HepG2 (cell line): ENCODE measurements around the gene SLCO2A1. TPM values are rescaled to one million over a fixed set of nuclear protein-coding genes. Genes with fewer than 3 reads are reported as not detected.

Experiments
- ATAC-seq: fragments of 200-7000 bp; cut with Tn5 transposase; 3 replicates; pipeline ENCODE4 v1.9.1; 2020; ENCODE audit warnings: mild to moderate bottlenecking, moderate library complexity
- BruUV-seq: library from RNA; stranded (reverse); fragments of 400-500 nt; replicated peaks from 2 replicates; lab custom pipeline; 2021; lab: Mats Ljungman, UMichigan
- CTCF ChIA-PET: fragments of 300-600 bp; formaldehyde crosslinking; extraction: SDS; loops from one replicate; lab custom pipeline; 2021; ENCODE audit warnings: low total read pairs, inconsistent platforms, low intra/inter-chr PET ratio; lab: Yijun Ruan, JAX
- POLR2A ChIA-PET: fragments of 350-600 bp; sonication (Branson Sonifier 250); formaldehyde crosslinking; loops from one replicate; lab custom pipeline; 2020; ENCODE audit warnings: antibody characterized with exemption, inconsistent platforms; lab: Yijun Ruan, JAX
- DNase-seq: peaks from one replicate; pipeline ENCODE4 v3.0.0-alpha.2; 2015; ENCODE audit warnings: low spot score
- FAIRE-seq: peaks from 3 replicates; lab custom pipeline; 2011; peaks lifted over from hg19 to GRCh38; lab: Jason Lieb, UNC
- H2AFZ ChIP-seq: one replicate; pipeline ENCODE4 v1.6.1; 2011; ENCODE audit warnings: low read length, inconsistent platforms
- H3K27ac ChIP-seq: fragments of 300-600 bp; 3 replicates; pipeline ENCODE4 v1.8.0; 2011; ENCODE audit warnings: mixed run types, mild to moderate bottlenecking, mixed read lengths, low read length, inconsistent platforms; ENCODE audit not compliant: insufficient read depth; ENCODE audit errors: extremely low read length
- H3K27me3 ChIP-seq, 2 experiments: fragments of 200-600 bp in 1 of 2; 2 replicates in 1 of 2; 3 replicates in 1 of 2; pipeline versions ENCODE4 v1.6.0 to v1.8.0; 2011; ENCODE audit warnings: low read length in 2 of 2, mild to moderate bottlenecking in 2 of 2, moderate library complexity in 2 of 2, inconsistent platforms in 1 of 2; ENCODE audit not compliant: insufficient read depth in 2 of 2, control insufficient read depth in 1 of 2
- H3K36me3 ChIP-seq, 2 experiments: fragments of 200-600 bp in 1 of 2; replicated peaks in 1 of 2; 2 replicates in 1 of 2; 3 replicates in 1 of 2; pipeline versions ENCODE4 v1.5.1 to v1.8.0; 2011; ENCODE audit warnings: low read length in 2 of 2, inconsistent platforms in 1 of 2; ENCODE audit not compliant: insufficient read depth in 2 of 2, control insufficient read depth in 1 of 2
- H3K4me1 ChIP-seq: 2 replicates; pipeline ENCODE4 v1.5.1; 2012; ENCODE audit warnings: low read length, inconsistent platforms; ENCODE audit not compliant: insufficient read depth
- H3K4me2 ChIP-seq: 2 replicates; pipeline ENCODE4 v1.6.0; 2011; ENCODE audit warnings: low read depth, low read length, inconsistent platforms
- H3K4me3 ChIP-seq, 3 experiments: fragments of 200-600 bp in 1 of 3; sonication (generic), shearing (Covaris generic) in 1 of 3; replicated peaks in 1 of 3; 2 replicates each; pipeline ENCODE4 v1.5.1; 2011 to 2016; ENCODE audit warnings: low read length in 3 of 3, inconsistent platforms in 2 of 3, low read depth in 2 of 3, mild to moderate bottlenecking in 2 of 3, control low read depth in 1 of 3, mixed read lengths in 1 of 3; ENCODE audit not compliant: insufficient read depth in 1 of 3
- H3K79me2 ChIP-seq: one replicate; pipeline ENCODE4 v1.6.1; 2011; ENCODE audit warnings: low read length, inconsistent platforms; ENCODE audit not compliant: insufficient read depth
- H3K9ac ChIP-seq: 2 replicates; pipeline ENCODE4 v1.6.0; 2011; ENCODE audit warnings: mild to moderate bottlenecking, low read depth, low read length, inconsistent platforms; ENCODE audit not compliant: insufficient read depth
- H3K9me3 ChIP-seq: 2 replicates; pipeline ENCODE4 v1.5.1; 2012; ENCODE audit warnings: mild to moderate bottlenecking, low read length
- H4K20me1 ChIP-seq: 2 replicates; pipeline ENCODE4 v1.6.0; 2011; ENCODE audit warnings: inconsistent platforms, mild to moderate bottlenecking, low read length, moderate library complexity; ENCODE audit not compliant: insufficient read depth
- ARID3A ChIP-seq: IDR thresholded peaks from 2 replicates; pipeline ENCODE4 v1.6.1; 2012; ENCODE audit warnings: low read depth, low read length, improper control_type of control experiment
- ATF5 ChIP-seq: sonication (generic); formaldehyde crosslinking; IDR thresholded peaks from 2 replicates; pipeline ENCODE4 v1.4.0; 2020; ENCODE audit warnings: mild to moderate bottlenecking, low read depth, missing genetic modification reagents
- CENPT ChIP-seq: sonication (generic); formaldehyde crosslinking; IDR thresholded peaks from 2 replicates; pipeline ENCODE4 v1.8.0; 2022; ENCODE audit warnings: low read depth, mild to moderate bottlenecking, moderate library complexity, missing genetic modification reagents
- EEA1 ChIP-seq: sonication (generic); formaldehyde crosslinking; IDR thresholded peaks from 2 replicates; pipeline ENCODE4 v1.5.1; 2020; ENCODE audit warnings: mild to moderate bottlenecking, missing genetic modification reagents, borderline replicate concordance
- FOSL1 ChIP-seq: sonication (generic); formaldehyde crosslinking; IDR thresholded peaks from 2 replicates; pipeline ENCODE4 v1.9.0; 2021; ENCODE audit warnings: missing genetic modification reagents, borderline replicate concordance
- GABPB1 ChIP-seq: IDR thresholded peaks from 2 replicates; pipeline ENCODE4 v1.6.1; 2016; ENCODE audit warnings: mild to moderate bottlenecking, missing genetic modification reagents, moderate library complexity, missing compliant biosample characterization
- HDAC1 ChIP-seq: sonication (generic); formaldehyde crosslinking; IDR thresholded peaks from 2 replicates; pipeline ENCODE4 v1.5.1; 2020; ENCODE audit warnings: mild to moderate bottlenecking, missing genetic modification reagents
- HOXA5 ChIP-seq: sonication (generic); formaldehyde crosslinking; IDR thresholded peaks from 2 replicates; pipeline ENCODE4 v1.4.0; 2020; ENCODE audit warnings: missing genetic modification reagents
- JUNB ChIP-seq: sonication (generic); formaldehyde crosslinking; IDR thresholded peaks from 2 replicates; pipeline ENCODE4 v1.8.0; 2022; ENCODE audit warnings: missing genetic modification reagents, mild to moderate bottlenecking, borderline replicate concordance
- MXD4 ChIP-seq: IDR thresholded peaks from 2 replicates; pipeline ENCODE4 v1.6.1; 2016; ENCODE audit warnings: mild to moderate bottlenecking, missing biosample characterization, missing genetic modification reagents
- PITX1 ChIP-seq: sonication (generic); formaldehyde crosslinking; IDR thresholded peaks from 2 replicates; pipeline ENCODE4 v1.5.1; 2020; ENCODE audit warnings: mild to moderate bottlenecking, missing genetic modification reagents
- SOX5 ChIP-seq: IDR thresholded peaks from 2 replicates; pipeline ENCODE4 v1.6.1; 2016; ENCODE audit warnings: borderline replicate concordance
- TCF7 ChIP-seq: sonication (generic); IDR thresholded peaks from 2 replicates; pipeline ENCODE4 v1.6.1; 2016; ENCODE audit warnings: antibody characterized with exemption, low read depth
- TP53 ChIP-seq: sonication (generic); formaldehyde crosslinking; conservative IDR thresholded peaks from 2 replicates; pipeline ENCODE4 v1.4.0; 2020; ENCODE audit warnings: missing genetic modification reagents
- ZNF282 ChIP-seq: fragments of 450-650 bp; IDR thresholded peaks from 2 replicates; pipeline ENCODE4 v1.6.1; 2018; ENCODE audit not compliant: partially characterized antibody
- ZNF292 ChIP-seq: sonication (generic); formaldehyde crosslinking; IDR thresholded peaks from 2 replicates; pipeline ENCODE4 v1.8.1; 2022; ENCODE audit warnings: mild to moderate bottlenecking, low read depth, missing genetic modification reagents, borderline replicate concordance
- ZNF768 ChIP-seq: sonication (generic); formaldehyde crosslinking; IDR thresholded peaks from 2 replicates; pipeline ENCODE4 v1.4.0; 2020; ENCODE audit warnings: missing genetic modification reagents
- ZNF891 ChIP-seq: sonication (generic); formaldehyde crosslinking; IDR thresholded peaks from 2 replicates; pipeline ENCODE4 v1.5.0; 2020; ENCODE audit warnings: mild to moderate bottlenecking, missing genetic modification reagents
- WGBS: methylation state at CpG from one replicate; pipeline ENCODE4 v1.1.6; 2017; ENCODE audit warnings: low lambda C conversion rate; 5-methylcytosine and 5-hydroxymethylcytosine counted together
- in situ Hi-C: cut with HindIII; loops from 2 replicates; pipeline ENCODE4 v1.10.0; 2017; ENCODE audit warnings: low pct_unique_long_range_greater_than_20kb; ENCODE audit not compliant: extremely low pct_ligation_motif_present
- intact Hi-C: fragments of 100-400 bp; cut with micrococcal nuclease; formaldehyde crosslinking; loops from one replicate; pipeline ENCODE4 v1.10.0; 2022; ENCODE audit not compliant: unreplicated experiment
- polyA plus RNA-seq, 8 experiments: library from polyadenylated mRNA; depleted of rRNA in 3 of 8; stranded (reverse) in 7 of 8; unstranded in 1 of 8; fragments of >200 nt; fragmentation: Illumina TruSeq in 4 of 8; extraction: Trizol in 4 of 8; gene quantifications; 2 replicates each; pipeline versions ENCODE4 v1.2.1 to v1.2.3, GENCODE V29; 2011 to 2016; ENCODE audit warnings: low read depth in 4 of 8, missing spikeins in 1 of 8, mixed read lengths in 1 of 8; ENCODE audit not compliant: insufficient read depth in 1 of 8
- total RNA-seq, 5 experiments: library from RNA; depleted of rRNA; stranded (reverse); fragments of >200 nt; fragmentation: Illumina TruSeq; extraction: Trizol; gene quantifications; 2 replicates each; pipeline ENCODE4 v1.2.3, GENCODE V29; 2016; ENCODE audit warnings: low read depth in 1 of 5

Gene SLCO2A1
- total and polyA plus RNA-seq, 2 of the 13 experiments (the other 11 are each of a cell fraction or from before 2014, with no cell fraction given): 0.04 TPM; not detected in 1

GRCh38 chr3:133954717-133955360, 74.9 kb downstream of the SLCO2A1 start:
- no peaks in the 10 kb centered on the region for H4K20me1 ChIP-seq
- intact Hi-C loops (no loop called here), in situ Hi-C loops (no loop called here)
- H3K9ac ChIP-seq: no peak overlapping the region
- ChIA-PET POLR2A (no interaction called here), CTCF (no interaction called here)
- no peaks in the 10 kb centered on the region for H3K36me3 ChIP-seq
- H3K9me3 ChIP-seq: no peaks in the 10 kb centered on the region
- H3K4me3 ChIP-seq: no peak overlapping the region
- FAIRE-seq (no peak), DNase-seq (no peak), ATAC-seq (no peak)
- 31% methylated on average over 7 of the region's 11 CpGs for WGBS
- no peak overlapping the region for H2AFZ ChIP-seq
- no peak overlapping the region for H3K4me2 ChIP-seq
- H3K27me3 ChIP-seq: peaks cover 3 to 16% of the 10 kb centered on the region in 2 experiments; a peak in 3 of 5 replicates
- BruUV-seq: no TSS peak
- no peak for TF ChIP-seq MXD4 (CRISPR knock-in tag)
- no peak for TF ChIP-seq ZNF282
- no peak for TF ChIP-seq GABPB1 (CRISPR knock-in tag)
- no peak for TF ChIP-seq ZNF768
- no peak for TF ChIP-seq FOSL1
- TF ChIP-seq HOXA5 (CRISPR knock-in tag): no peak
- TF ChIP-seq ZNF292: no peak
- no peak for TF ChIP-seq PITX1
- TF ChIP-seq ARID3A: no peak
- TF ChIP-seq HDAC1 (CRISPR knock-in tag): no peak
- TF ChIP-seq TCF7: no peak
- TF ChIP-seq JUNB (CRISPR knock-in tag): no peak
- no peak for TF ChIP-seq SOX5 (CRISPR knock-in tag)
- TF ChIP-seq ZNF891 (CRISPR knock-in tag): no peak
- no peak for TF ChIP-seq ATF5
- no peak for TF ChIP-seq TP53 (CRISPR knock-in tag)
- TF ChIP-seq EEA1: no peak
- TF ChIP-seq CENPT (CRISPR knock-in tag): no peak
- TF ChIP-seq, all 625 proteins: peak for 0
- H3K4me1 ChIP-seq: no peaks in the 10 kb centered on the region
- H3K79me2 ChIP-seq: no peaks in the 10 kb centered on the region
- no peak overlapping the region for H3K27ac ChIP-seq
